Kidney epithelial cell (primary cell): ENCODE results near the gene KCTD2. TPM values are rescaled to one million over a fixed set of nuclear protein-coding genes. Genes with fewer than 3 reads are reported as not detected.

Source experiments
- DNase-seq: peaks from one replicate; pipeline ENCODE4 v3.0.0-alpha.2; 2010; ENCODE audit warnings: low read depth
- H3K27me3 ChIP-seq: 2 replicates; pipeline ENCODE4 v1.6.0; 2011; ENCODE audit warnings: low read length; ENCODE audit not compliant: control insufficient read depth, insufficient read depth
- H3K36me3 ChIP-seq: 2 replicates; pipeline ENCODE4 v1.5.1; 2011; ENCODE audit warnings: low read length; ENCODE audit not compliant: control insufficient read depth, insufficient read depth
- H3K4me3 ChIP-seq: 2 replicates; pipeline ENCODE4 v1.5.1; 2011; ENCODE audit warnings: low read depth, mild to moderate bottlenecking, control low read depth, low read length
- CTCF ChIP-seq: IDR thresholded peaks from 2 replicates; pipeline ENCODE4 v1.5.1; 2011; ENCODE audit warnings: mild to moderate bottlenecking, moderate library complexity, low read length, control low read depth, inconsistent platforms; ENCODE audit not compliant: insufficient read depth, poor library complexity, severe bottlenecking
- total RNA-seq: library from RNA; depleted of rRNA; stranded (reverse); fragments of >200 nt; gene quantifications from 2 replicates; pipeline ENCODE4 v1.2.3, GENCODE V29; 2015

The KCTD2 gene
- total RNA-seq, 1 donor from 2014 or later = 15.6 TPM

GRCh38 chr17:75073618-75074047 lies 26.6 kb downstream of the KCTD2 start:
- no peak for DNase-seq
- Histone ChIP-seq H3K4me3 (no peak overlapping the region), H3K36me3 (no peaks in the 10 kb centered on the region), H3K27me3 (no peaks in the 10 kb centered on the region)
- no peak for TF ChIP-seq CTCF

GRCh38 chr17:75074532-75074931 lies 27.5 kb downstream of the KCTD2 start:
- H3K4me3 ChIP-seq = no peak overlapping the region
- no peaks in the 10 kb centered on the region for H3K36me3 ChIP-seq
- H3K27me3 ChIP-seq = no peaks in the 10 kb centered on the region
- no peak for DNase-seq
- no peak for TF ChIP-seq CTCF

- DNase-seq = no peak
- TF ChIP-seq CTCF = no peak
- no peaks in the 10 kb centered on the region for H3K36me3 ChIP-seq
- H3K4me3 ChIP-seq = no peak overlapping the region
- no peaks in the 10 kb centered on the region for H3K27me3 ChIP-seq
Observed at GRCh38 chr17:75075597-75076336, 28.7 kb downstream of the KCTD2 start.

- no peak for DNase-seq
- H3K36me3 ChIP-seq = no peaks in the 10 kb centered on the region
- no peak overlapping the region for H3K4me3 ChIP-seq
- TF ChIP-seq CTCF = no peak
- H3K27me3 ChIP-seq = no peaks in the 10 kb centered on the region
Observed at GRCh38 chr17:75077072-75077495, 30.1 kb downstream of the KCTD2 start.

GRCh38 chr17:75077496-75078283 lies 30.7 kb downstream of the KCTD2 start:
- no peak overlapping the region for H3K4me3 ChIP-seq
- no peaks in the 10 kb centered on the region for H3K27me3 ChIP-seq
- no peaks in the 10 kb centered on the region for H3K36me3 ChIP-seq
- no peak for DNase-seq
- TF ChIP-seq CTCF = no peak
